SK-N-SH (cell line): ENCODE results near the gene ARHGAP15.

Source experiments
- CTCF ChIP-seq: fragments of 200-600 bp; sonication (generic); IDR thresholded peaks from 2 replicates; pipeline ENCODE4 v1.6.1; 2017; ENCODE audit warnings: antibody characterized with exemption, mild to moderate bottlenecking, moderate library complexity
- FOSL2 ChIP-seq: IDR thresholded peaks from 2 replicates; pipeline ENCODE4 v1.4.0; 2012; ENCODE audit warnings: low read depth, mild to moderate bottlenecking, moderate library complexity, borderline replicate concordance
- MXI1 ChIP-seq: IDR thresholded peaks from 2 replicates; pipeline ENCODE4 v1.6.1; 2012; ENCODE audit warnings: mild to moderate bottlenecking, low read depth, low read length, improper control_type of control experiment
- POLR2AphosphoS5 ChIP-seq: IDR thresholded peaks from 2 replicates; pipeline ENCODE4 v1.6.1; 2012; ENCODE audit warnings: low read depth, low read length
- RCOR1 ChIP-seq: fragments of 150-350 bp; IDR thresholded peaks from 2 replicates; pipeline ENCODE4 v1.6.1; 2017; ENCODE audit warnings: antibody characterized with exemption, low read length
- REST ChIP-seq: IDR thresholded peaks from 2 replicates; pipeline ENCODE4 v1.6.1; 2012; ENCODE audit warnings: mild to moderate bottlenecking, low read depth, low read length, moderate library complexity
- SIN3A ChIP-seq: IDR thresholded peaks from 2 replicates; pipeline ENCODE4 v1.6.1; 2012; ENCODE audit warnings: low read depth, mild to moderate bottlenecking, low read length, moderate library complexity, borderline replicate concordance

GRCh38 chr2:143815082-143815481 is 685.9 kb downstream of the ARHGAP15 start:
- TF ChIP-seq CTCF (no peak), FOSL2 (no peak), MXI1 (no peak), POLR2AphosphoS5 (no peak), SIN3A (no peak), RCOR1 (no peak), REST (no peak)
